SU-DHL-6 (cell line): ENCODE results near the gene KATNB1.

Source experiments
- H2AFZ ChIP-seq: fragments of 200-600 bp; sonication (generic); 2 replicates; pipeline ENCODE4 v1.6.1; 2014; ENCODE audit warnings: low read depth, mild to moderate bottlenecking, moderate library complexity, mixed read lengths, antibody characterized with exemption, low read length; ENCODE audit not compliant: severe bottlenecking
- H3F3A ChIP-seq: fragments of 200-600 bp; shearing (Covaris generic); 2 replicates; pipeline ENCODE4 v1.6.0; 2016; ENCODE audit warnings: antibody characterized with exemption, mild to moderate bottlenecking; ENCODE audit not compliant: insufficient read depth
- H3K27ac ChIP-seq: fragments of 200-600 bp; sonication (generic); 2 replicates; pipeline ENCODE4 v1.5.1; 2016; ENCODE audit warnings: low read depth, mild to moderate bottlenecking, low read length, moderate library complexity, mixed read lengths
- H3K27me3 ChIP-seq: fragments of 200-600 bp; sonication (generic), shearing (Covaris generic); 2 replicates; pipeline ENCODE4 v1.6.0; 2014; ENCODE audit warnings: mild to moderate bottlenecking, low read length
- H3K36me3 ChIP-seq: fragments of 200-600 bp; sonication (generic); 2 replicates; pipeline ENCODE4 v1.6.1; 2014; ENCODE audit warnings: mild to moderate bottlenecking, low read length, mixed read lengths
- H3K4me2 ChIP-seq: fragments of 300-600, 200-600 bp; shearing (Covaris generic), sonication (generic); 2 replicates; pipeline ENCODE4 v1.6.0; 2014; ENCODE audit warnings: low read length, low read depth, mild to moderate bottlenecking; ENCODE audit not compliant: poor library complexity, severe bottlenecking
- H3K4me3 ChIP-seq: fragments of 200-600 bp; sonication (generic); 2 replicates; pipeline ENCODE4 v1.5.1; 2014; ENCODE audit warnings: antibody characterized with exemption, low read length, mild to moderate bottlenecking, mixed read lengths; ENCODE audit not compliant: insufficient read depth, poor library complexity, severe bottlenecking
- H3K79me2 ChIP-seq: fragments of 200-600 bp; sonication (generic); 2 replicates; pipeline ENCODE4 v1.6.1; 2014; ENCODE audit warnings: mild to moderate bottlenecking, low read length, moderate library complexity; ENCODE audit not compliant: insufficient read depth
- H3K9ac ChIP-seq: fragments of 200-600 bp; sonication (generic); 2 replicates; pipeline ENCODE4 v1.7.0; 2014; ENCODE audit warnings: mild to moderate bottlenecking, low read length
- H3K9me2 ChIP-seq: fragments of 200-600 bp; sonication (generic); replicated peaks from 2 replicates; pipeline ENCODE4 v1.6.1; 2014; ENCODE audit warnings: low read length; ENCODE audit not compliant: insufficient read depth
- H3K9me3 ChIP-seq: fragments of 200-600 bp; sonication (generic); 2 replicates; pipeline ENCODE4 v1.6.1; 2014; ENCODE audit warnings: low read length, mixed read lengths; ENCODE audit not compliant: insufficient read depth
- H4K20me1 ChIP-seq: fragments of 200-600 bp; sonication (generic); 2 replicates; pipeline ENCODE4 v1.6.1; 2014; ENCODE audit warnings: low read depth, mild to moderate bottlenecking, antibody characterized with exemption, low read length, moderate library complexity, mixed read lengths
- EZH2phosphoT487 ChIP-seq: fragments of 200-600 bp; sonication (generic), shearing (Covaris generic); conservative IDR thresholded peaks from 2 replicates; pipeline ENCODE4 v1.6.1; 2018; ENCODE audit warnings: mild to moderate bottlenecking, antibody characterized with exemption, low read length, moderate library complexity, mixed read lengths
- TF ChIP-seq, protein P1 (sequence below): fragments of 200-600 bp; sonication (generic); IDR thresholded peaks from one replicate; pipeline ENCODE4 v1.5.1; 2017; ENCODE audit warnings: antibody characterized with exemption, mild to moderate bottlenecking, low read length, moderate library complexity; ENCODE audit not compliant: insufficient read depth, poor library complexity, severe bottlenecking

KATNB1 gene

DNA sequence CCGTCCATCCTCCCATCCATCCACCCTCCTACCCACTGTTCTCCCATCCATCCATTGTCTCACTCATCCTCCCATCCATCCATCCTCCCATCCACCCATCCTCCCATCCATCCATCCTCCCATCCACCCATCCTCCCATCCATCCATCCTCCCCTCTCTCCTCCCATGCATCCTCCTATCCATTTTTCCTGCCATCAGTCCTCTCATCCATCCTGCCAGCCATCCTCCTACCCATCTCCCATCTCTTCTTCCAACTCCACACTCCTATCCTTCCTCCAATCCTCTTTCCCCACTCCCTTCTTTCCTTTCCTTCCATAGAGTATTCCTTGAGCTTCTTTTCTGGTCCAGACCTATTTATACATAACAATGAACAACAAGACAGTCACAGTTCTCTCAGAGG lies 28.9 kb upstream of the KATNB1 start:
- H3K4me3 ChIP-seq = no peak overlapping the region
- no peak overlapping the region for H2AFZ ChIP-seq
- no peaks in the 10 kb centered on the region for H3K79me2 ChIP-seq
- H3K36me3 ChIP-seq = no peaks in the 10 kb centered on the region
- no peak overlapping the region for H3K9ac ChIP-seq
- H3K27me3 ChIP-seq = no peaks in the 10 kb centered on the region
- H3K4me2 ChIP-seq = no peak overlapping the region
- no peak overlapping the region for H3K27ac ChIP-seq
- no peaks in the 10 kb centered on the region for H3K9me3 ChIP-seq
- H3K9me2 ChIP-seq = no peaks in the 10 kb centered on the region
- no peaks in the 10 kb centered on the region for H4K20me1 ChIP-seq
- TF ChIP-seq EZH2phosphoT487 = no peak
- TF ChIP-seq, protein P1, sequence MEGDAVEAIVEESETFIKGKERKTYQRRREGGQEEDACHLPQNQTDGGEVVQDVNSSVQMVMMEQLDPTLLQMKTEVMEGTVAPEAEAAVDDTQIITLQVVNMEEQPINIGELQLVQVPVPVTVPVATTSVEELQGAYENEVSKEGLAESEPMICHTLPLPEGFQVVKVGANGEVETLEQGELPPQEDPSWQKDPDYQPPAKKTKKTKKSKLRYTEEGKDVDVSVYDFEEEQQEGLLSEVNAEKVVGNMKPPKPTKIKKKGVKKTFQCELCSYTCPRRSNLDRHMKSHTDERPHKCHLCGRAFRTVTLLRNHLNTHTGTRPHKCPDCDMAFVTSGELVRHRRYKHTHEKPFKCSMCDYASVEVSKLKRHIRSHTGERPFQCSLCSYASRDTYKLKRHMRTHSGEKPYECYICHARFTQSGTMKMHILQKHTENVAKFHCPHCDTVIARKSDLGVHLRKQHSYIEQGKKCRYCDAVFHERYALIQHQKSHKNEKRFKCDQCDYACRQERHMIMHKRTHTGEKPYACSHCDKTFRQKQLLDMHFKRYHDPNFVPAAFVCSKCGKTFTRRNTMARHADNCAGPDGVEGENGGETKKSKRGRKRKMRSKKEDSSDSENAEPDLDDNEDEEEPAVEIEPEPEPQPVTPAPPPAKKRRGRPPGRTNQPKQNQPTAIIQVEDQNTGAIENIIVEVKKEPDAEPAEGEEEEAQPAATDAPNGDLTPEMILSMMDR = no peak
- no peaks in the 10 kb centered on the region for H3F3A ChIP-seq

DNA sequence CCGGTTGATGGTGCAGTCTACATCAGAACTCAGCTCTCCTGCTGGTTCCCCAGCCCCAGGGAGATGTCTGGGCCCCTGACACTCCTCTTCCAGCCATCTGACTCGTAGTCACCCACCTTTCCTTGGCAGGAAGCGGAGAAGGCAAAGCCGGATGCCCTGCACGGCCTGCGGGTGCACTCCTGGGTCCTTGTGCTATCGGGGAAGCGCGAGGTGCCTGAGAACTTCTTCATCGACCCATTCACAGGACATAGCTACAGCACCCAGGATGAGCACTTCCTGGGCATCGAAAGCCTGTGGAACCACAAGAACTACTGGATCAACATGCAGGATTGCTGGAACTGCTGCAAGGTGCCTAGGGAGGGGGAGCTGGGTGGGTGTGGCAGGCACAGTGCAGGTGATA lies 28.2 kb upstream of the KATNB1 start:
- Histone ChIP-seq H3K9me2 (no peaks in the 10 kb centered on the region), H3K4me2 (no peak overlapping the region), H4K20me1 (no peaks in the 10 kb centered on the region), H3K27ac (no peak overlapping the region), H3K36me3 (no peaks in the 10 kb centered on the region), H3K79me2 (no peaks in the 10 kb centered on the region), H3K9ac (no peak overlapping the region), H3K27me3 (no peaks in the 10 kb centered on the region), H3K9me3 (no peaks in the 10 kb centered on the region), H3K4me3 (no peak overlapping the region), H3F3A (no peaks in the 10 kb centered on the region), H2AFZ (no peak overlapping the region)
- TF ChIP-seq EZH2phosphoT487 = no peak
- TF ChIP-seq, protein P1 = no peak

DNA sequence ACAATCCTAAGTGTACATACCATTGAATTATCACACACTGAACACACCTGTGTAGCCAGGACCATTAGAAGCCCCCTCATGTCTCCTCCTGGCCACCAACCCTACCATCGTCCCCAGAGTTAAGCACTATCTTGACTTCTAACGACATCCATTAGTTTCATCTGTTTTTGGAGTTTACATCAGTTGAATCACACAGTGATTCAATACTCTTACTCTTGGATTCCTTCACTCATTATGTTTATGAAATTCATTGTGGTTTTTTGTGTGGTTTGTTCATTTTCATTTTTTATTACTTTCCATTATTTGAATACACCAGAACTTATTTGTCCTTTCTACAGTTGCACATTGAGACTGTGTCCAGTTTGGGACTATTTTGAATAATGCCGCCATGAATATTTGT lies 27.4 kb upstream of the KATNB1 start:
- no peaks in the 10 kb centered on the region for H3K9me3 ChIP-seq
- H3K4me2 ChIP-seq = no peak overlapping the region
- H3K79me2 ChIP-seq = no peaks in the 10 kb centered on the region
- no peak overlapping the region for H3K9ac ChIP-seq
- H3K27ac ChIP-seq = no peak overlapping the region
- H4K20me1 ChIP-seq = no peaks in the 10 kb centered on the region
- H3K36me3 ChIP-seq = no peaks in the 10 kb centered on the region
- TF ChIP-seq, protein P1 = no peak
- TF ChIP-seq EZH2phosphoT487 = no peak
- H3K4me3 ChIP-seq = no peak overlapping the region
- H2AFZ ChIP-seq = no peak overlapping the region
- no peaks in the 10 kb centered on the region for H3F3A ChIP-seq
- H3K27me3 ChIP-seq = no peaks in the 10 kb centered on the region
- no peaks in the 10 kb centered on the region for H3K9me2 ChIP-seq
